ENCODE measurements around the gene SPG7. TPM values are rescaled to one million over a fixed set of nuclear protein-coding genes. Genes with fewer than 3 reads are reported as not detected.

SPG7 gene
- polyA plus RNA-seq, 4 donors: 80.0 to 142 (median 110) TPM

DNA sequence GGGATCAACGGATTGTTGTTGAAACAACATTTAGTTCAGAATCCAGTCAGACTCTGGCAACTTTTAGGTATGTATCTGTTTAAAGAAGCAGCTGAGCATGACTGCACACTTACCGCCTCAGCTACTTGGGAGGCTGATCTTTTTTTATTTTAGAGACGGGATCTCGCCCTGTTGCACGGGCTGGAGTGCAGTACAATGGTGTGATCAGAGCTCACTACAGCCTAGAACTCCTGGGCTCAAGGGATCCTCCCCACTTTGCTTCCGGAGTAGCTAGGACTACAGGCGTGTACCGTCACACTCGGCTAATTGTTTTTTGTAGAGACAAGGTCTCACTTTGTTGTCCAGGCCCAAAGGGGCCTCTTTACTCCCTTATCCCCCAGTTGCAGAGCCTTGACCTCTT lies 2.3 kb downstream of the SPG7 start:
- DNase-seq (ENCODE audit: low read depth in 4 of 4, low spot score in 2 of 4): no peak

DNA sequence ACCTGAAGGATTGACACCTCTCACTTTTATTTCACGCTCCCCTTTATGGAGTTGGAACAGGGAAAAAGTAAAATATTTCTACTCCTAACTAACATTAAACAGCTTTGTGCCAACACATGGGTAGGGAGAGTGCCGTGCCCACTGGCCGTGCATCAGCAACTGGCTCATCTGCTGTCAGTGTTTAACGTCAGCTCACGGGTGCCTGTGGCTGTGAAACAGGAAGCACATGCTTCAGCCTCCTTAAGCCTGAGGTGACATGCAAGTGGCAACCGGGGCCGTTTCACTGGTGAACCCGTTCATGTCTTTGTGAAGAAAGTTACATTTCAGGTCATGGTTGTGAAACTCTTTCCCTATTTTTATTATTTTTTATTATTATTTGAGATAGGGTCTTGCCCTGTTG lies 3.2 kb downstream of the SPG7 start:
- DNase-seq (ENCODE audit: low read depth in 4 of 4, low spot score in 2 of 4): no peak

DNA sequence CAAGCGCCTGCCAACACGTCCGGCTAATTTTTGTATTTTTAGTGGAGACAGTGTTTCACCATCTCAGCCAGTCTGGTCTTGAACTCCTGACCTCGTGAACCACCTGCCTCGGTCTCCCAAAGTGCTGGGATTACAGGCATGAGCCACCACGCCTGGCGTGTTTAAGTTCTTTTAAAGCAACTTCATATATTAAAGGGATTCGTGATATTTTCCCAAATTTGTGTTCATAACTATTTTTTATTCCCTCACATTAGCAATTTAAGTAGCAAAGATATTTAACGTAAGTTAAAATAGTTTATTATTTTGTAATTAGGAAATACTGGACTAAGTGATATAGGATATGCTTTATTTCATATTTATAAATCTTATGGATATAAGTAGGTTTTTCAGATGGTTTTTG lies 4.2 kb downstream of the SPG7 start:
- no peak for DNase-seq (ENCODE audit: low read depth in 4 of 4, low spot score in 2 of 4)

DNA sequence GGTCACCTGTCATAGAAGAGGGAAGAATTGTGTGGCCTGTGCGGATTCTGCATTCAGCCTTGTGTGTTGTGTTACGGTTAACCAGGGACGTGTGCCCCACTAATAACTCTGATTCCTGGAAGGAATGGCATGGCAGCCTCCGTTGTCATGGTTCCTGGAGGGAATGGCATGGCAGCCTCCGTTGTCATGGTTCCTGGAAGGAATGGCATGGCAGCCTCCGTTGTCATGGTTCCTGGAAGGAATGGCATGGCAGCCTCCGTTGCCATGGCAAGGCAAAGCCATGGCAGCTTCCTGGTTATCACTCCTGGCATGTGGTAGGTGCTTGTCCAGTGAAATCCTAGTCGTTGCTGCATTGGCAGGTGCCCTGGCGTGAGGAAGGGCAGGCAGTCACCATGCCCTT lies 8.9 kb downstream of the SPG7 start:
- no peak for DNase-seq (ENCODE audit: low read depth in 4 of 4, low spot score in 2 of 4)

DNA sequence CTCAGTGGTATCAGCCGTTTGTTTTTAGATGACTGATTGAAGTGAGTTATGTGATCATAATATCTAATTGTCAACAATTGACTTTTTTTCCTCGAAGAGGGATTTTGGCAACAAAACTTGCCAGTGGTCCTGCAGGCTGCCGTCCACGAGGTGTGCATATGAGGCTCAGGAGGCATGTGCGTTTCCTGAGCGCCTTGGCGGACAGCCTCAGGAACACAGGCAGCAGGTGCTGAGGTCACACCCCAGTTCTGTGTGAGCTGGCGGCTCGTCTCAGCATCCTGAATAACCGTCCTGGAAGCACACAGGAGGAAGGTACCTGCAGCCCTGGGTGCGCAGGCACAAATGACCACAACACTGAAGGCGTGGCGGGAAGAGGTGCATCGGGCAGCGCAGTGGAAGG lies 11.7 kb downstream of the SPG7 start:
- DNase-seq (ENCODE audit: low read depth in 4 of 4, low spot score in 2 of 4): no peak

DNA sequence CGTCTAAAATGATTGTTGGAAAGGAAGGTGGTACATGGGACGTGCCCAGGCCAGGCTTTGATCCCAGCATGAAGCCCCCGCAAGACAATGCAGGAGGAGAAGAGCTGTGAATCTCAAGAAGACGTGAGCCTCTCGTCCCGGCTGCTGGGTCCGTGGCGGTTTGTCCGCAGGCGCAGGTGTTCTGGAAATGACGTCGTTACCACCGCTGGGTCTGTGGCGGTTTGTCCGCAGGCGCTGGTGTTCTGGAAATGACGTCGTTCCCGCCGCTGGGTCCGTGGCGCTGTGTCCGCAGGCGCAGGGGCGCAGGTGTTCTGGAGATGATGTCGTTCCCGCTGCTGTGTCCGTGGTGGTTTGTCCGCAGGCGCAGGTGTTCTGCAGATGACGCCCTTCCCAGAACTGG lies 14.1 kb downstream of the SPG7 start:
- no peak for DNase-seq (ENCODE audit: low read depth in 4 of 4, low spot score in 2 of 4)

DNA sequence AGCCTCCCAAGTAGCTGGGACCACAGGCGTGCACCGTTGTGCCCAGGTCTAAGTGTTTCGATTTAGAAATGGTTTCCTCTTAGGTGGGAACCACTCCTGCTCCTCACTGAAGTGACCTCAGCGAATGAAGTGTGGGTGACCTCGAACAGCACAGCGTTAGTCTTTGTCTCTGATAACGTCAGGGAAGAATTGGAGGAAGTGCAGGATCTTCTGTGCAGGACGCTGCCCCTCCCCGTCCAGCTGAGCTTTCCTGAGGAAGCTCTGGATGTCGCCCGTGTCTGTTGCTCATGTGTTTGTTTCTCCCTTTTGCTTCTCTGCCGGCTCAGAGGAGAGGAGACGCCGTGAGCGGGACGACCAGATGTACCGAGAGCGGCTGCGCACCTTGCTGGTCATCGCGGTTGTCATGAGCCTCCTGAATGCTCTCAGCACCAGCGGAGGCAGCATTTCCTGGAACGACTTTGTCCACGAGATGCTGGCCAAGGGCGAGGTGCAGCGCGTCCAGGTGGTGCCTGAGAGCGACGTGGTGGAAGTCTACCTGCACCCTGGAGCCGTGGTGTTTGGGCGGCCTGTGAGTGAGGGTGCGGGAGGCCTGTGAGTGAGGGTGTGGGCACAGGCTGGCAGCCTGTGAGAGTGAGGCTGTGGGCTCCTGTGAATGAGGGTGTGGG lies 15.6 kb downstream of the SPG7 start:
- DNase-seq (ENCODE audit: low read depth in 4 of 4, low spot score in 2 of 4): no peak

DNA sequence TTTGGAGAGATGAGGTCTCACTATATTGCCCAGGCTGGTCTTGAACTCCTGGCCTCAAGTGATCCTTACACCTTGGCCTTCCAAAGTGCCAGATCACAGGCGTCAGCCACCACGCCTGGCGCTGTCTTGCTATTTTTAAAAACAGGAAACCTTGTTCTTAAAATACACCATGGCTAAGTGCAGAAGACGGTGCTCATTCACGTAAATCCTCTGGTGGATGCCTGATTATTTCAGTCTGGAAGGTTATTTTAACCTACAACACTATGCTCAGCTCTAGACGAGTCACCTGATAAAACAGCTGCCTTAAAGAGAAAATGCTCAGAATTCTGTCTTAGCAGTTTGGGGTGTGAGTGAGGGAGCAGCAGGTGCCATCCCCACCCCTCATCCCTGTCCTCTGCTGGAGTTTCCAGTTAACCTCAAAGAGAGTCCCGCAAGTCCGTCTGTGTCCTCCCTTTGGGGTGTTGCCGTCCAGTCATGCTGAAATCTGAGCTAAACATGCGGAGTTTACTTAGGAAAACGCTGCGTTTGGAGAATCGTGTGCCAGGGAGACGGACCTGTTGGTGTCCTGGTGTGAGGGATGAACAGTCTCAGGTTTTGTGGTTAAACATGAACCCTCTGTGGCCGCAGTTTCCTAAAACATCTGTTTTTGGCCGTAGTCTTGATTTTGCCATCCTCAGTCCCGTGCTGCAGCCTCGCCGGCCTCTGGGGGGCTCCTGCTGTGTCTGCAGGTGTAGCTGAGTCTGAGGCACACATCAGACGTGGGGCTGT lies 17.1 kb downstream of the SPG7 start:
- no peak for DNase-seq (ENCODE audit: low read depth in 4 of 4, low spot score in 2 of 4)

DNA sequence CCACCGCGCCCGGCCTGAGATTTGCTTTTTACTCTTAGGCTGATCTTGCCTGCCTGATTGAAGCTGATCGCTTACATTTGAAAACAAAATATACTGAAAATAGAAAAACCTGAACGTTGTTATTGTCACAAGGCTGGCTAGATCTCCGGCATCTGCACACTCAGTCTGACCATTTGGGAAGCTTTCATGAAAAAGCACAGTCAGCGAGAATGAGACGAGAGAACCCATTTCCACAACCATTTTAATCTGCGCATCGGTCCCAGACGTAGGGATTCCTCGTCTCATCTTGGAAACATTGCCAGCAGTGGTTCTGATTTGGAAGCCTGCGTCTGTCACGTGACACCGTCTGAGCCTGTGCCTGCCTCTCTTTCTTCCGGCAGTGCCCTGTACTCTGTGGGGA lies 20.9 kb downstream of the SPG7 start:
- no peak for DNase-seq (ENCODE audit: low read depth in 4 of 4, low spot score in 2 of 4)

DNA sequence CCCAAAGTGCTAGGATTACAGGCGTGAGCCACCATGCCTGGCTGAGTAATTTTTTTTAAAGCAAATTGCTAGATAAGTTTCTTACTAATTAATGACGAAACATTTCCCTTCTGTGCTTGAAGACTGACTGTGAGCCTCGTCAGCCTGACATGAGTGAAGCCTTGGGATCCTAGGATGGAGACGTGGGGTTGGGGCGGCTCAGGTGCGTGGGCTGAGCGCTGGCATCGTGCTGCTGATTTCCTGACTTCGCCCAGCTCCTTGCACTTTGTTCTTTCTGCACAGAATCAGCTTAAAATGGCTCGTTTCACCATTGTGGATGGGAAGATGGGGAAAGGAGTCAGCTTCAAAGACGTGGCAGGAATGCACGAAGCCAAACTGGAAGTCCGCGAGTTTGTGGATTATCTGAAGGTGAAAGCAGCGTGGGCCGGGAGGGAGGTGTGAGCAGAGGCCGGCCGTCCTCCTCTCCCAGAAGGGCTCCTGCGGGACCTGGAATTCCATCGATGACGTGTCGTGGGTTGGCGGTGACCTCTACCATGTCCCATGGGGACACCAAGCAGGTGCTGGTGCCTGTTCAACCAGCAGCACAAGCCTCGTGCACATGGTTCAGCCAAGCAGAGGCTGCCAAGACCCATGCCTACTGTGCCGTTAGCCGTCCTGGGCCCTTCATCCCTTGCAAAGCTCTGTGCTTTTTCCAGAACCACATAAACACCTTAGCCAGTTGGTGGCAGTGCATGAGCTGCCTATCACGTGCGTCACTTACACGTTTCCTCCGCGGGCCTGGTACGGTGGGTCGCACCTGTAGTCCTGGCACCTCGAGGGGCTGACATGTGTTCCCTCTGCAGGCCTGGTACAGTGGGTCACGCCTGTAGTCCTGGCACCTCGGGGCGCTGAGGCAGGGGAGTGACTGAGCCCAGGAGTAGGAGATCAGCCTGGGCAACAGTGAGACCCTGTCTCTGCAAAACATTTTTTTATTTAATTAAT lies 22.5 kb downstream of the SPG7 start:
- DNase-seq (ENCODE audit: low read depth in 4 of 4, low spot score in 2 of 4): no peak

DNA sequence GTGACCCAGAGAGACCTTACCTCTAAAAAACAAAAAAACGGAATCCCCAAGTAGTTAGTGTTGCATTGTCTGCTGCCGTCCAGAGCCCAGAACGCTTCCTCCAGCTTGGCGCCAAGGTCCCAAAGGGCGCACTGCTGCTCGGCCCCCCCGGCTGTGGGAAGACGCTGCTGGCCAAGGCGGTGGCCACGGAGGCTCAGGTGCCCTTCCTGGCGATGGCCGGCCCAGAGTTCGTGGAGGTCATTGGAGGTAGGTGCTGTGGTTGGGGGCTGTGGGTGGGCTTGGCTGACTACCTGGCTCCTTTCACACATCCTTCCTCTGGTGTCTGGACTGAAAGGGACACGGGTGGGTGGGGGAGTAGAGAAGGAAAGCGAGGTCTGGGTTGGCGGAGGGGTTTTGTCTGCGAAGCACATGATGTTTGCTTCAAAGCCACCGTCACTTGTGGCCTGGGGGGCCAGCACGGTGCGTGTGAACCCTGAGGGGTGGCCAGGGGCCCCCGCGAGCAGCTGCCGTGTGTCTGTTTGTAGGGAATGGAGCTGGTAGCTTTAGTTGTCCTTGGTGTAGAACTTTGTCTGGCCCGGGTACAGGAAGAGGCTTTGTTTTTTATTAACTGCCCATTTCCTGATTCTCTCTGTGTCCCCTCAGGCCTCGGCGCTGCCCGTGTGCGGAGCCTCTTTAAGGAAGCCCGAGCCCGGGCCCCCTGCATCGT lies 23.8 kb downstream of the SPG7 start:
- no peak for DNase-seq (ENCODE audit: low read depth in 4 of 4, low spot score in 2 of 4)

DNA sequence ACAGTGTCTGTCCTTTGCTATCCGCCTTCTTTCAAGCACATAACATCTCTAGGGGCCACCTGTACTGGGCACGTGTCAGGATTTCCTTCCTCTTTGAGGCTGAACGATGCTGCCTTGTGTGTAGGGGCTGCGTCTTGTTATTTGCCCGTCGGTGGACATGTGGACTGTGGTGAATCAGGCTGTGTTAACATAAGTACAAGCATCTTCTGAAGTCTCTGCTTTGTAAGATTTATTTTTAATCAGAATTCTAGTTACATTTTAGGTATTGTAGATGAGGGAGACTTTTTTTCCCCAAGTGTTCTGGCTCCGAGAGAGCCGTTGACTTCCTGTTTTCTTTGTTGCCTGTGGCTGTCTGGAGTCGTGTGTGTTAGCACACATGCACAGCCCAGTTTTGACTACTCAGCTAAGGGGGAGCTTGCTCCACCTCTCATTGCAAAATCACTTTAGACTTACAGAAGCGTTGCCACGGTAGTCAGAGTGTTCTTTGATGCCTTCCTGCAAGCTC lies 26.1 kb downstream of the SPG7 start:
- DNase-seq (ENCODE audit: low read depth in 4 of 4, low spot score in 2 of 4): no peak

DNA sequence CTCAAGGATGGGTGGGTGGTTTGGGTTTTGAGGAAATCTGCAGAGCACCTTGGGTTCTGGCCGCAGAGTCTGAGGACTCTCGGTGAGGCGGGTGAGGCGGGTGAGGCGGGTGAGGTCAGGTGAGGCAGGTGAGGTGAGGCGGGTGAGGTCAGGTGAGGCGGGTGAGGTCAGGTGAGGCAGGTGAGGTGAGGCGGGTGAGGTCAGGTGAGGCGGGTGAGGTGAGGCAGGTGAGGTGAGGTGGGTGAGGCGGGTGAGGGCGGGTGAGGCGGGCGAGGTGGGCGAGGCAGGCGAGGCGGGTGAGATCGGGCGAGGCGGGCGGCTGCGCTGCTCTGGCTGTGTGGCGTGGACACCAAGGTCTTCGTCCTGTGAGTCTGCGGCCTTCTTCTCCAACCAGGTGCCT lies 28.2 kb downstream of the SPG7 start:
- no peak for DNase-seq (ENCODE audit: low read depth in 4 of 4, low spot score in 2 of 4)

DNA sequence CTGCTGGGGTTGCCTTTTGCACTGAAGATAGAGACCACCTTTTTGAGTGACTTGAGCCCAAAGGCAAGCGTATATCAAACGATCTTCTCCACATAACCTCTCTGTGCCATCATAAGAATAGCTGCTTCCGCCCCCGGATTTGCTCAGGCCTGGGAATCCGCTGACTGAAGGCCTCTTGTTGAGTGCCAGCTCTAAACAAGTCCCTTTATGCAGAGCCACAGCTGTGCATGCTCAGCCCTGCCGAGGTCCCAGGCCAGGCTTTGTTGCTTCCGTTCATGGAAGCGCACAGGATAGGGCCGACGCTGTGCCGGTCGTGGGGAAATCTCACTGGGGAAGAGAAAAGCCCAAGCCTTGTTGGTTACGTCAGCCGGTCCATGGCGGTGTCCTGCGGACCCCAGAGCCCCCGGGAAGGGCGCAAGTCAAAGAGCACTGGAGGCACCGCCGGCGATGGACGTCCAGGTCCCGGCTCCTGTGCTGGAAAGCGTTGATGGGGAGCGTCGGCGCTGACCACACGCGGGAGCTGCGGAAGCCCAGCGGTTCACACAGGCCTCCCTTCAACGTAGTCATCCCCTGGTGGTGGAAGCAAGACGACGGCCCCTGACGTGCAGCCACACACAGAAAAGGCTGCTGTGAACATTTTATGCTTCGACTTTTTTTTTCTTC lies 28.8 kb downstream of the SPG7 start:
- DNase-seq (ENCODE audit: low read depth in 4 of 4, low spot score in 2 of 4): no peak

DNA sequence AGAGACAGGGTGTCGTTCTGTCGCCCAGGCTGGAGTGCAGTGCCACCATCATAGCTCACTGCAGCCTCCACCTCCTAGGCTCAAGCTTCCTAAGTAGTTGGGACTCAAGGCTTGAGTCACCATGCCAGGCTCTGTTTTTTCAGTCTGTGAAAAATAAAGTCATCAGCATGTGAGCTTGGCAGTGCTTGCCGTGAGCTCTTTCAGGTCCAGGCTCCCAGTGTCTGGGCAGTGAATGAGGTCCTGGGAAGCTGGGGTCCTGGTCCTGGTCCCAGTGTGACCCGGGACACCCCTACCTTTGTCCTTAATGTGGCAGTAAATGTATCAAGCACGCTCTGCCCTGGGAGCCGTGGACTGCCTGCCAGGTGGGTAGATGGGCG lies 29.3 kb downstream of the SPG7 start:
- DNase-seq (ENCODE audit: low read depth in 4 of 4, low spot score in 2 of 4): no peak

DNA sequence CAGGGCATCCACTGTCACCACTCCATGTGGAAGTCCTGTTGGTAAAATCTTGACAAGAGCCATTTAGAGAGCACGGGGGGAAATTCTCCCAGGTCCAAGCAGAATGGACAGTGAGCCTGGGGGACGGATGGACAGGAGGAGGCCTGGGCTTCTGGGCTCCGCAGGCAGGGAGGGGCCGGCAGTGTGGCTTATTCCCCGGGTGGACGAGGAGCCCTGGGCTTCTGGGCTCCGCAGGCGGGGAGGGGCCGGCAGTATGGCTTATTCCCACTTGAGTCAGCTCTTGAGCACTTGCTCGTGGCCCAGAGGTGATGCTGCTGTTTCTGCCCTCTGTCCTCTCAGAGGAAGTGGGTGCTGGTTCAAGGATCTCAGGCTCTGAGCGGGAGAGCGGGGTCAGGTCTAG lies 30.1 kb downstream of the SPG7 start:
- DNase-seq (ENCODE audit: low read depth in 4 of 4, low spot score in 2 of 4): no peak

DNA sequence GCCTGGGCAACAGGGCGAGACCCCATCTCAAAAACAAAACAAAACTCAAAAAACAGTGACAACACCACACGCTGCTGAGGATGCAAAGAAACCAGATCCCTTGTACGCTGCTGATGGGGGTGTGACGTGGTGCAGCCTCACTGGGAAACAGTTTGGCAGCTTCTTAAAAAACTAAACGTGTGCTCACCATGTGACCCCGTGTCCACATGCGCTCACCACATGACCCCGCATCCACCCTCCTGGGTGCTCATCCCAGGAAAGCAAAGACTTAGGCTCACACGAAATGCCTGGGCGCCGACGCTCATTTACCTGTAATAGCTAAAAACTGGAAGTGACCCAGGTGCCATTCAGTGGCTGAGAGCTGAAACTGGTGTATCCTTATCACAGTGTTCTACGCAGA lies 32.4 kb downstream of the SPG7 start:
- no peak for DNase-seq (ENCODE audit: low read depth in 4 of 4, low spot score in 2 of 4)

DNA sequence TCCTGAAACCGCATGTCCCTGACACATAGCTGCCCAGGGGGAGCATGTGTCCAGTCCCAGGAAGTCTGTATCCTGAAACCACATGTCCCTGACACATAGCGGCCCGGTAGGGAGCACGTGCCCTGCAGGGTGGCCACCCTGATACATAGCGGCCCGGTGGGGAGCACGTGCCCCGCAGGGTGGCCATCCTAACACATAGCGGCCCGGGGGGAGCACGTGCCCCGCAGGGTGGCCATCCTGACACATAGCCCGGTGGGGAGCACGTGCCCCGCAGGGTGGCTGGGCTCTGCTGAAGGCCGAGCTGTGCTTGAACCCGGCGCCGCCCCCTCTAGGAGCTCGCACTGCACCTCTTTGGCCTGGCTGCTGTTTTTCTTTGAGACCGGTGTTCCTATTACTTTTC lies 33.6 kb downstream of the SPG7 start:
- DNase-seq (ENCODE audit: low read depth in 4 of 4, low spot score in 2 of 4): no peak

DNA sequence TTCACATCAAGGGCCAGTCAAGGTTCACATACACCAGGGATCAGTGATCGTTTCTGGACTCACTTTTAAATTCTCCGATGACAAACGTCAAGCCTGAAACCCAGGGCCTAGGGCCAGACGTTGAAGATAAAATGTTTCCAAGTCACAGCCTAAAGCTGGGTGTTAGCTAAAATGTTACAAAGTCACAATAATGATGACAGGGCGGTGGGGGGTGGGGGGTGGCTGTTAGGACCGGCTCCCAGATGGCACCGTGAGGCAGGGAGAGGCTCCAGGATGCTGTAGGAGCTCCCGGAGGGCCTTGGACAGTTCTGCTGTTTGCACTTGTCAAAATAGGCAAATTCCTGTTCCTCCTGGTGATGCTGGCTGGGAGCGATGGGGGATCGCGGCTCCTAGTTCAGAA lies 35.9 kb downstream of the SPG7 start:
- no peak for DNase-seq (ENCODE audit: low read depth in 4 of 4, low spot score in 2 of 4)

DNA sequence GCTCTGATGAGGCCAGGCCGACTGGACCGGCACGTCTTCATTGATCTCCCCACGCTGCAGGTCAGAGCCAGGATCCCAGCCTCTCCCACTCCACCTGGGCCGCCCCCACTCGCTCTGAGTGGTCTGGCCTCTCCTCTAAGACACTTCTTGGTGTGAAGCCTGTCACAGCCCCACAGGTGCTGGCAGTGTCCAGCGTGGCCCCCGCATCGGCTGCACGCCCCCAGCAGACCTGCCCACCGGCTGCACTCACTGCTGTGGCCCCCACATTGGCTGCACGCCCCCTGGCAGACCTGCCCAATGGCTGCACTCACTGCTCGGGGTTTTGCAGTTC lies 36.5 kb downstream of the SPG7 start:
- no peak for DNase-seq (ENCODE audit: low read depth in 4 of 4, low spot score in 2 of 4)
